SK-N-SH (cell line): Measurements from ENCODE around the gene SLC17A9. TPM values are rescaled to one million over a fixed set of nuclear protein-coding genes. Genes with fewer than 3 reads are reported as not detected.

Experiments
- CTCF ChIA-PET: fragments of 300-600, 350-600 bp; formaldehyde crosslinking; extraction: SDS; loops from one replicate; lab custom pipeline; 2021; lab: Yijun Ruan, JAX
- POLR2A ChIA-PET: fragments of 350-600 bp; sonication (Branson Sonifier 250); formaldehyde crosslinking; extraction: SDS; loops from one replicate; lab custom pipeline; 2020; ENCODE audit warnings: antibody characterized with exemption, inconsistent platforms; lab: Yijun Ruan, JAX
- DNase-seq: peaks from one replicate; pipeline ENCODE4 v3.0.0; 2012
- H2AFZ ChIP-seq: fragments of 200-600 bp; sonication (generic); 2 replicates; pipeline ENCODE4 v1.8.1; 2016; ENCODE audit warnings: antibody characterized with exemption, mild to moderate bottlenecking, low read depth
- H3F3A ChIP-seq: fragments of 200-600 bp; sonication (generic); replicated peaks from 2 replicates; pipeline ENCODE3; 2016; ENCODE audit warnings: antibody characterized with exemption, mild to moderate bottlenecking; ENCODE audit not compliant: insufficient read depth
- H3K27ac ChIP-seq, 2 experiments: fragments of 200-500 bp in 1 of 2; fragments of 200-600 bp in 1 of 2; sonication (Bioruptor generic) in 1 of 2; sonication (generic), shearing (Covaris generic) in 1 of 2; 2 replicates each; pipeline versions ENCODE4 v1.5.1 to v1.6.1; 2014 to 2016; ENCODE audit warnings: low read depth in 2 of 2, inconsistent platforms in 1 of 2, low read length in 1 of 2, mild to moderate bottlenecking in 1 of 2, mixed read lengths in 1 of 2
- H3K27me3 ChIP-seq: fragments of 200-600 bp; sonication (generic), shearing (Covaris generic); 2 replicates; pipeline ENCODE4 v1.6.1; 2016; ENCODE audit warnings: mixed run types; ENCODE audit not compliant: insufficient read depth
- H3K36me3 ChIP-seq, 2 experiments: fragments of 200-500 bp in 1 of 2; fragments of 200-600 bp in 1 of 2; sonication (Bioruptor generic) in 1 of 2; sonication (generic) in 1 of 2; replicated peaks in 1 of 2; 2 replicates each; pipeline versions ENCODE3 to v1.5.1; 2014 to 2016; ENCODE audit warnings: low read length in 1 of 2, mild to moderate bottlenecking in 1 of 2; ENCODE audit not compliant: insufficient read depth in 2 of 2, control insufficient read depth in 1 of 2
- H3K4me1 ChIP-seq, 2 experiments: fragments of 200-500 bp in 1 of 2; fragments of 200-600 bp in 1 of 2; sonication (Bioruptor generic) in 1 of 2; sonication (generic), shearing (Covaris generic) in 1 of 2; 2 replicates each; pipeline versions ENCODE4 v1.5.1 to v1.6.1; 2014 to 2016; ENCODE audit warnings: low read depth in 1 of 2, low read length in 1 of 2, mixed run types in 1 of 2; ENCODE audit not compliant: insufficient read depth in 2 of 2, control insufficient read depth in 1 of 2
- H3K4me2 ChIP-seq: fragments of 200-600 bp; sonication (generic), shearing (Covaris generic); 2 replicates; pipeline ENCODE4 v1.6.1; 2017; ENCODE audit warnings: mixed run types
- H3K4me3 ChIP-seq, 2 experiments: fragments of 200-500 bp in 1 of 2; fragments of 200-600 bp in 1 of 2; sonication (Bioruptor generic) in 1 of 2; sonication (generic), shearing (Covaris generic) in 1 of 2; 2 replicates each; pipeline versions ENCODE4 v1.5.1 to v1.8.1; 2014 to 2016; ENCODE audit warnings: low read depth in 2 of 2, inconsistent platforms in 1 of 2, low read length in 1 of 2, mild to moderate bottlenecking in 1 of 2, mixed read lengths in 1 of 2, moderate library complexity in 1 of 2
- H3K79me2 ChIP-seq: fragments of 200-600 bp; sonication (generic); 2 replicates; pipeline ENCODE4 v1.8.1; 2017; ENCODE audit warnings: mild to moderate bottlenecking; ENCODE audit not compliant: insufficient read depth
- H3K9ac ChIP-seq: fragments of 200-600 bp; sonication (generic); 2 replicates; pipeline ENCODE4 v1.6.1; 2017; ENCODE audit warnings: mixed run types
- H3K9me2 ChIP-seq: fragments of 200-600 bp; sonication (generic); 2 replicates; pipeline ENCODE4 v1.6.1; 2017; ENCODE audit warnings: mixed run types
- H3K9me3 ChIP-seq: fragments of 200-600 bp; sonication (generic); 2 replicates; pipeline ENCODE4 v1.6.1; 2017; ENCODE audit warnings: mixed run types, mild to moderate bottlenecking, moderate library complexity
- H4K20me1 ChIP-seq: fragments of 200-600 bp; sonication (generic); 2 replicates; pipeline ENCODE4 v1.6.1; 2017; ENCODE audit warnings: mild to moderate bottlenecking, mixed run types; ENCODE audit not compliant: insufficient read depth
- EP300 ChIP-seq, 2 experiments: IDR thresholded peaks; 2 replicates each; pipeline versions ENCODE4 v1.4.0 to v1.6.1; 2012; ENCODE audit warnings: borderline replicate concordance in 1 of 2, low read depth in 1 of 2, low read length in 1 of 2
- FOSL2 ChIP-seq: IDR thresholded peaks from 2 replicates; pipeline ENCODE4 v1.4.0; 2012; ENCODE audit warnings: low read depth, mild to moderate bottlenecking, moderate library complexity, borderline replicate concordance
- FOXJ3 ChIP-seq: sonication (generic); formaldehyde crosslinking; IDR thresholded peaks from 2 replicates; pipeline ENCODE4 v1.5.1; 2020; ENCODE audit warnings: mild to moderate bottlenecking, missing genetic modification reagents
- MXI1 ChIP-seq: IDR thresholded peaks from 2 replicates; pipeline ENCODE4 v1.6.1; 2012; ENCODE audit warnings: mild to moderate bottlenecking, low read depth, low read length, improper control_type of control experiment
- NFIC ChIP-seq: IDR thresholded peaks from 2 replicates; pipeline ENCODE4 v1.4.0; 2012; ENCODE audit warnings: borderline replicate concordance
- NRF1 ChIP-seq: IDR thresholded peaks from 2 replicates; pipeline ENCODE4 v1.6.1; 2012; ENCODE audit warnings: low read depth, mild to moderate bottlenecking, low read length
- RAD21 ChIP-seq: IDR thresholded peaks from 2 replicates; pipeline ENCODE4 v1.6.1; 2012; ENCODE audit warnings: mild to moderate bottlenecking, low read length
- REST ChIP-seq: IDR thresholded peaks from 2 replicates; pipeline ENCODE4 v1.6.1; 2012; ENCODE audit warnings: mild to moderate bottlenecking, low read depth, low read length, moderate library complexity
- SMC3 ChIP-seq: IDR thresholded peaks from 2 replicates; pipeline ENCODE4 v1.6.1; 2012; ENCODE audit warnings: low read depth, low read length, improper control_type of control experiment
- TEAD4 ChIP-seq: IDR thresholded peaks from 2 replicates; pipeline ENCODE4 v1.4.0; 2012; ENCODE audit warnings: mild to moderate bottlenecking, borderline replicate concordance; ENCODE audit not compliant: insufficient read depth
- ZBTB33 ChIP-seq: IDR thresholded peaks from 2 replicates; pipeline ENCODE4 v1.4.0; 2012; ENCODE audit warnings: low read depth, borderline replicate concordance
- WGBS: methylation state at CpG from one replicate; pipeline ENCODE4 v1.1.6; 2017; ENCODE audit warnings: low lambda C conversion rate; 5-methylcytosine and 5-hydroxymethylcytosine counted together
- polyA plus RNA-seq, 3 experiments: library from polyadenylated mRNA; depleted of rRNA; stranded (reverse); fragments of >200 nt; gene quantifications; 2 replicates each; pipeline ENCODE4 v1.2.3, GENCODE V29; 2012

SLC17A9 gene
- polyA plus RNA-seq, 1 of the 3 experiments (the other 2 are of a cell fraction): not detected

- Histone ChIP-seq H3K4me2 (no peak overlapping the region), H3K27ac (no peak overlapping the region), H3K9me3 (no peaks in the 10 kb centered on the region), H3K9ac (no peak overlapping the region), H3K36me3 (peaks cover 75 to 88% of the 10 kb centered on the region in 2 experiments), H3K4me3 (no peak overlapping the region), H3F3A (peaks cover 17% of the 10 kb centered on the region), H3K79me2 (peaks cover 100% of the 10 kb centered on the region), H3K27me3 (no peaks in the 10 kb centered on the region), H3K4me1 (peaks cover 3 to 5% of the 10 kb centered on the region in 2 experiments; a peak in 1 of 4 replicates), H2AFZ (no peak overlapping the region), H4K20me1 (peaks cover 87% of the 10 kb centered on the region), H3K9me2 (no peaks in the 10 kb centered on the region)
- 93% methylated on average over 18 of the region's 18 CpGs for WGBS
- POLR2A ChIA-PET: no interaction called here
- no peak for DNase-seq
- TF ChIP-seq TEAD4 (no peak), EP300 (IDR thresholded peaks at IDR 0.05; ENCODE audit: borderline replicate concordance in 1 of 2, low read depth in 1 of 2, low read length in 1 of 2) (no peak), RAD21 (no peak), NRF1 (no peak), MXI1 (no peak), NFIC (no peak), SMC3 (no peak), ZBTB33 (no peak)
- CTCF ChIA-PET: interaction anchor here (0.7 to 17.1 kb wide), 5 partner anchors 8 to 100 kb away, joined by 3 to 181 read pairs (median 3); partner anchors contain the start of gene DIDO1
Observed at GRCh38 chr20:62908971-62909791, 43.3 kb upstream of the SLC17A9 start.

GRCh38 chr20:62910217-62910766, 42.2 kb upstream of the SLC17A9 start:
- Histone ChIP-seq H3K36me3 (peaks cover 64 to 83% of the 10 kb centered on the region in 2 experiments), H3K79me2 (peaks cover 100% of the 10 kb centered on the region), H3K9ac (no peak overlapping the region), H3K4me1 (peaks cover 5 to 10% of the 10 kb centered on the region in 2 experiments; a peak in 2 of 4 replicates), H3K27ac (no peak overlapping the region), H3K27me3 (no peaks in the 10 kb centered on the region), H4K20me1 (peaks cover 95% of the 10 kb centered on the region), H3K4me3 (no peak overlapping the region), H3F3A (peaks cover 17% of the 10 kb centered on the region), H2AFZ (no peak overlapping the region), H3K4me2 (no peak overlapping the region), H3K9me2 (no peaks in the 10 kb centered on the region), H3K9me3 (no peaks in the 10 kb centered on the region)
- DNase-seq: no peak
- WGBS: 96% methylated on average over 11 of the region's 11 CpGs
- CTCF ChIA-PET: interaction anchor here (1.1 to 17.1 kb wide), 4 partner anchors 9 to 99 kb away, joined by 3 to 181 read pairs (median 65); partner anchors contain the start of gene DIDO1
- no peak for TF ChIP-seq FOSL2
- TF ChIP-seq REST: no peak
- no peak for TF ChIP-seq FOXJ3 (CRISPR knock-in tag)
- POLR2A ChIA-PET: no interaction called here
